GM12801 (cell line): Measurements from ENCODE around the gene GNG11.

ENCODE experiments used
- TF ChIP-seq, protein P1 (sequence below): IDR thresholded peaks from one replicate; pipeline ENCODE4 v1.5.1; 2011; ENCODE audit warnings: control low read depth; ENCODE audit not compliant: insufficient read length; ENCODE audit errors: extremely low read depth

The GNG11 gene

DNA sequence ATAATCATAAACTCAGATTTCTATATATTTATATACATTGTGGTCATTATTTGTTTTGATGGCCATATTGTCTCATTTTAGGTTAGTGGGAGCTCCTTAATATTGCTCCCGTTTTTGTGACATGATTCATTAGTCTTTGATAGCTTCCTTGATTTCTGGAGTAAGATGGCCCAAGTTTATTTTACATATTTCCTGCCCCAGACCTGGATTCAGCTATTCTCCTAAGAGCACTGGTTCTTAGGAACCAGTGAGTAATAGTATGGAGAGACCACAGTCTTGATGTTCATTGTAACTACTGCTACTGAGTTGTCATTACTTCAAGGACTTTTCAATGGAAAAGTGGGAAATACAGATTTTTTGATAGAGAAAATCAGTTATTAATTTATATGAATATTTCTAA, 37.0 kb upstream of the GNG11 start:
- TF ChIP-seq, protein P1, sequence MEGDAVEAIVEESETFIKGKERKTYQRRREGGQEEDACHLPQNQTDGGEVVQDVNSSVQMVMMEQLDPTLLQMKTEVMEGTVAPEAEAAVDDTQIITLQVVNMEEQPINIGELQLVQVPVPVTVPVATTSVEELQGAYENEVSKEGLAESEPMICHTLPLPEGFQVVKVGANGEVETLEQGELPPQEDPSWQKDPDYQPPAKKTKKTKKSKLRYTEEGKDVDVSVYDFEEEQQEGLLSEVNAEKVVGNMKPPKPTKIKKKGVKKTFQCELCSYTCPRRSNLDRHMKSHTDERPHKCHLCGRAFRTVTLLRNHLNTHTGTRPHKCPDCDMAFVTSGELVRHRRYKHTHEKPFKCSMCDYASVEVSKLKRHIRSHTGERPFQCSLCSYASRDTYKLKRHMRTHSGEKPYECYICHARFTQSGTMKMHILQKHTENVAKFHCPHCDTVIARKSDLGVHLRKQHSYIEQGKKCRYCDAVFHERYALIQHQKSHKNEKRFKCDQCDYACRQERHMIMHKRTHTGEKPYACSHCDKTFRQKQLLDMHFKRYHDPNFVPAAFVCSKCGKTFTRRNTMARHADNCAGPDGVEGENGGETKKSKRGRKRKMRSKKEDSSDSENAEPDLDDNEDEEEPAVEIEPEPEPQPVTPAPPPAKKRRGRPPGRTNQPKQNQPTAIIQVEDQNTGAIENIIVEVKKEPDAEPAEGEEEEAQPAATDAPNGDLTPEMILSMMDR, result no peak

DNA sequence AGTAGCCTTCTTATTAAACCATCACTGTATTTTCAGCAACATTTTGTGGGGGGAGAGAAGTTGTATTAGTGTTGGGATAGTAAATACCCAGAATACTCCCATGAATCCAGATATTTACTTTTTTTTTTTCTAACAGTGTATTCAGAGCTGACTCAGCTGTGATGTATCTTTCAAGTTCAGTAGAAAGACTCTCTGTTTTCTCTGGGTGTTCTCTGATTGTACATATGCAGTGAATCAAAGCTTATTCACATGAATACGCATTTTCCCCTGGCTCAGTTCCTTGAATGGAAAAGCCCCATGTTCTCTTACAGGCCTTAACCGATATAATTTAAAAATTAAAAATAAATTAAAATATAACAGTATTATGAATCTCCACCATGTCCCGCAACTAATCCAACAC, 32.3 kb upstream of the GNG11 start:
- TF ChIP-seq, protein P1, result no peak

DNA sequence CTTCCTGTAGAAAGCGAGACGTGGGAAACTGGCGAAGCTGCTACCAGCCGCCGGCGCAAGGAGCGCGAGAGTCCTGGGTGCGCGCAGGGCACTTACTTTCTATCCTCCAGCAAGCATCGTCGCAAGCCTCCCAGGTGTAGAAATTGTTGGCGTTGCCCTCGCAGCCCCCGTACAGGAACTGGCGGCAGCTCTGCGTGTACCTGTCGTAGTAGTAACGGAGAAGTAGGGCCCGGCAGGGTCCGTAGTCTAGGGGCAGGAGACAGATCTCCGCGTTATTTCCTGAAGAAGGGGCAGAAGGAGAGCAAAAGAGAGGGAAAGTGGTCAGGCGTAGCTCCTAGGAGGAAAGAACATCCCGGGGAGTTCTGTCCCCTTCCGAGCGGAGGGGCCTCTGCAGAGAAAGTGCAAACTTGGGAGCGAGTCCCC, 31.5 kb upstream of the GNG11 start:
- TF ChIP-seq, protein P1, result no peak

DNA sequence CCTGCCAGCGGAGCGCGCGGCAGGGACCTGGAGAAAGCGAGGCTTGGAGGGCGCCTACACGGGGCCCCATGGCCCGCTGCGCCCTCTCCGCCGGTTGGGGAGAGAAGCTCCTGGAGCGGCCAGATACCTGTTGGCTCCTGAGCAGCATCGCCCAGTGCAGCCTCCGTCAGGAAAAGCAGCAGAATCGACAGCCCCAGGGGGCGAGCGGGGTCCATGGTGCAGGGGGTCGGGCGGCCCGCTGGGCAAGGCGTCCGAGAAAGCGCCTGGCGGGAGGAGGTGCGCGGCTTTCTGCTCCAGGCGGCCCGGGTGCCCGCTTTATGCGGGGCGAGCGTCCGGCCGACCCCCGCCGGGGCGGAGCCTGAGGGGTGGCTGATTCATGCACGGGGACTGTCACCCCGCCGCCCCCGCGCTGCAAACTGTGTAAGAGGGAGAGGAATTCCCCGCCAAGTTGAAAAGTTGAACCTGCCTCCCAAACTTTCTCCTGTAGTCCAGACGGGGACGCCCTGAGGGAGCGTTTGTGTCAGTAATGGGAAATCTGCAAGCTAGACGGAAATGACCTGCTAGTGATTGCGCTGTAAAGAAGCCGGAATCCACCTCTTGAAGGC, 31.0 kb upstream of the GNG11 start, which contains the start of gene TFPI2:
TFPI2 (minus strand) TSS at position 290 of the 605 bp plus-strand sequence; CDS start at position 215, 75 bp downstream.
- TF ChIP-seq, protein P1, result no peak

DNA sequence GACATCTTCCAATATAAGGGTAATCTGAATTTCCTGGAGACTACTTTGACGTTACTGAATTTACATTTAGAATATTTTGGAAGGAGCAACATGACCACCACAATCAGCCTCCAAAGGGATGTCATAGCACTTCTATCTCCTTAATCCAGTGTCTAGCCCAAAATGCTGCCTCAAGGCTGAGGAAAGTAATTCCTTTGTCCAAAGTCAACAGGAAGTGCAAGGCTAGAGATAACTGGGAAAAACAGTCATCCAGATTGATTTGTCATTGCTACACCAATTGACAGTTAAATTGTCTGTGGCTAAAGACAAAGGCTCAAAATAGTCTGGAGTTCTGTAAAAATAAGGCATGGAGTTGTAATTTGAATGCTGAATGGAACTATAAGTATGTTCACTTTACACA, 27.1 kb upstream of the GNG11 start:
- TF ChIP-seq, protein P1, result no peak

DNA sequence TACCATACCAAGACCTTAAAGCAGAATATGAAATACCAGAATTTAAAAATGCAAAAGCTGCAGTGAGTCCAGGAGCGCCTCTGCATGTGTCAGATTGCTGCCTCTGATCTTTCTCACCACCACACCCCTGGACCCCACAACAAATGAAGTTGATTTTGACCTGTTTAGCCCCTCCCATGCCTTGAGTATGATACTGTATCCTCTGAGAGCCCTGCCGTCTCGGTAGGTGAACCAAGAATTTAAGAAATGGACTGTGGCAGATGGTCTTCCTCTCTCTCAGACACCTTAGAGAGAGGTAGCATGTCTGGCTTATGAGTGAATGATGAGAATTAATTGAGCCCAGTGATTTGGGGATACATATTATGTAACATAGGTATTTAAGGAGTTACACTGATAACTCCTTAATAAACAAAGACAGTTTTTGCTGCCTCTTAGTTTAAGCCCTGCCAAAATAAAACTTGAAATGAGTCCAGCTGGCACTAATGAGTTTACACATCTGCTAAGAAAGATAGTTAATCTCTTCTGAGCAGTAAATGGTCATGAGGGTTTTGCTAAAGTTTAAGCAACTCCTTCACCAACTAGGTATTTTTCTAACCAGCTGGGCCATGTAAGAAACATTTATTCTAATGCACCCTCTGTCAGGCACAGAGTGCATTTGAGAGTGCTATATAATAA, 26.4 kb upstream of the GNG11 start:
- TF ChIP-seq, protein P1, result no peak

DNA sequence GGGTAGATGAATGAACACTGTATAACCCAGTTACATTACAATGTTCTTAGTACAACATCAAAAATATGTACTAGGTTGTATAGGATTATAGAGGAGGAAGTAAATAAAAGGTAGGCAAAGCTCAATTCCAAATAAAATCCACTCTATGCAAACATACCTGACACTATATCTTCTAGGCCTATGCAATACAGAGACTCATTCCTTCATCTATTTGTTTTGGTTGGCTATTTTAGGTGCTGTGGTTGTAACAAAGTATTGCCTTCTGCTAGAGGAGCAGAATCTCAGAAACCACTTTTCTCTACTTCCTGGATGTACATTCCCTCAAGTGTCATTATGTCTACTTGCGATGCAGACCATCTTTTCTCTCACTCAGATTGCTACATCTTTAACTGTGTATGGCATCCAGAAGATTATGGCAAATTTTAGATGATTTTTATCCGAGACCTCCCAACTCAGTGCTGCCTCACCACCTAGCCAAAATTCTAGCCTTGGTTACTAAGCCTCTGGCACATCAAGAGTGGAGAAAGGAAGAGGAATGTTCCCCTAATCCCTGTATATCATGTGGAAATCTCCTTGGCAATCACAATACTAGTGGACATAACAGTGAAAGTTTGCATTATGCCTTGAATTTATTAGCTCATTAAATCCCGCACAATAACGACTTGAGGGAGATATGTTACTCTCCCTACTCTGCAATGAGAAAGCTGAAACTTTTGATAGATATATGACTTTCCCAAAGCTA, 25.5 kb upstream of the GNG11 start:
- TF ChIP-seq, protein P1, result no peak
